Lung (tissue), 12 donors: ENCODE results near the gene PAPPA2. TPM values are rescaled to one million over a fixed set of nuclear protein-coding genes. Genes with fewer than 3 reads are reported as not detected.

Experiments
- ATAC-seq: fragments of 200-7000 bp; cut with Tn5 transposase; one replicate; pipeline ENCODE4 v1.9.1; 2020; ENCODE audit warnings: moderate number of reproducible peaks; ENCODE audit not compliant: insufficient read depth, low FRiP score
- DNase-seq, 3 donors: peaks; one replicate each; pipeline ENCODE4 v3.0.0-alpha.2; 2013 to 2017
- H3K27ac ChIP-seq, 2 donors: one replicate each; pipeline ENCODE4 v1.5.1; 2013; ENCODE audit warnings: mild to moderate bottlenecking in 2 of 2, moderate library complexity in 2 of 2, control low read depth in 1 of 2, inconsistent platforms in 1 of 2, low read depth in 1 of 2, low read length in 1 of 2
- H3K27me3 ChIP-seq, 3 donors: one replicate each; pipeline ENCODE4 v1.5.1; 2013; ENCODE audit warnings: low read length in 2 of 3; ENCODE audit not compliant: control insufficient read depth in 3 of 3, insufficient read depth in 3 of 3
- H3K36me3 ChIP-seq, 4 donors: one replicate each; pipeline ENCODE4 v1.5.1; 2013; ENCODE audit warnings: low read length in 4 of 4, mild to moderate bottlenecking in 1 of 4, moderate library complexity in 1 of 4; ENCODE audit not compliant: control insufficient read depth in 4 of 4, insufficient read depth in 4 of 4
- H3K4me1 ChIP-seq, 5 donors: one replicate each; pipeline ENCODE4 v1.5.1; 2013; ENCODE audit warnings: low read length in 5 of 5, mild to moderate bottlenecking in 2 of 5, moderate library complexity in 1 of 5; ENCODE audit not compliant: control insufficient read depth in 5 of 5, insufficient read depth in 5 of 5
- H3K4me3 ChIP-seq: one replicate; pipeline ENCODE4 v1.5.1; 2013; ENCODE audit warnings: mild to moderate bottlenecking, control low read depth, moderate library complexity
- H3K9ac ChIP-seq, 2 donors: one replicate each; pipeline ENCODE4 v1.5.1; 2013; ENCODE audit warnings: low read length in 2 of 2, control low read depth in 1 of 2; ENCODE audit not compliant: insufficient read depth in 1 of 2
- H3K9me3 ChIP-seq, 4 donors: one replicate each; pipeline ENCODE4 v1.5.1; 2013; ENCODE audit warnings: low read length in 3 of 4, mild to moderate bottlenecking in 1 of 4, moderate library complexity in 1 of 4; ENCODE audit not compliant: control insufficient read depth in 4 of 4, insufficient read depth in 3 of 4
- CTCF ChIP-seq: IDR thresholded peaks from 2 replicates; pipeline ENCODE4 v1.5.1; 2012; ENCODE audit warnings: mild to moderate bottlenecking; ENCODE audit errors: control extremely low read depth, extremely low read depth
- WGBS, 2 donors: extraction: QIAGEN DNeasy Blood & Tissue Kit; methylation state at CpG; one replicate each; pipeline ENCODE4 v1.1.7; 2013; 5-methylcytosine and 5-hydroxymethylcytosine counted together
- polyA plus RNA-seq, 2 donors: library from polyadenylated mRNA; stranded (reverse); fragments of 200-250 nt; gene quantifications; one replicate each; pipeline ENCODE4 v1.2.1, GENCODE V29; 2013
- total RNA-seq, 2 donors: library from RNA; depleted of rRNA in 1 of 2; stranded (reverse); fragments of >200 nt in 1 of 2; gene quantifications; one replicate each; pipeline ENCODE4 v1.2.1, GENCODE V29; 2014 to 2021
- donor health status: control.
- donor health status: control.
- donor health status: Bipolar disorder and iron deficiency.
- donor health status: healthy.
- donor health status: DM: yes; HTN: yes; CAD: no.

PAPPA2 gene
- total and polyA plus RNA-seq, 4 donors = 0.02 to 0.55 (median 0.32) TPM

- Histone ChIP-seq H3K4me1 (no peaks in the 10 kb centered on the region), H3K9me3 (no peaks in the 10 kb centered on the region), H3K27ac (no peak overlapping the region), H3K4me3 (no peak overlapping the region), H3K9ac (no peak overlapping the region), H3K36me3 (no peaks in the 10 kb centered on the region), H3K27me3 (no peaks in the 10 kb centered on the region)
- DNase-seq (no peak), ATAC-seq (no peak)
- TF ChIP-seq CTCF = no peak
Observed at GRCh38 chr1:176617881-176618280, 154.9 kb downstream of the PAPPA2 start.

DNA sequence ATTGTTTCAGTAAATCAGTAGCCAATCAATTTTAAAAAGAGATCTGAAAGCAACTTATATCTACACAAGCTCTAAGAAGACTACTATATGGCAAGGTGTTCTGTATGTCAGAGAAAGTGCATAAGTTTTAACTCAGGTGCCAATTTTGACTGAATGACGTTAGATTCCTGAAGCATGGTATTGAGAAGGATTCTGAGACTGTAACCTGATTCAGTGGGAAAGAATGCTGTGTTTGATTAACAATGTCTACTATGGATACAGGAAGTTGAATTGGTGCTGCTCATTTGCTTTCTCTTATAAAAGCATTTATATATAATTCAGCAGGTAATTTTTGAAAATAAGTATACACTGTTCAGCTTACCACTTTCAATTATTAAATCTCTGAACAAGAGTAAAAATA is 156.3 kb downstream of the PAPPA2 start:
- H3K4me1 ChIP-seq = no peaks in the 10 kb centered on the region
- no peak for TF ChIP-seq CTCF
- H3K27ac ChIP-seq = no peak overlapping the region
- peaks cover 0 to 3% (median 1%) of the 10 kb centered on the region in 4 donors for H3K9me3 ChIP-seq
- ATAC-seq = no peak
- H3K27me3 ChIP-seq = no peaks in the 10 kb centered on the region
- H3K36me3 ChIP-seq = no peaks in the 10 kb centered on the region
- H3K9ac ChIP-seq = no peak overlapping the region
- no peak for DNase-seq
- 58 to 74% methylated on average over 1 of the region's 1 CpG for WGBS, 2 donors
- H3K4me3 ChIP-seq = no peak overlapping the region

DNA sequence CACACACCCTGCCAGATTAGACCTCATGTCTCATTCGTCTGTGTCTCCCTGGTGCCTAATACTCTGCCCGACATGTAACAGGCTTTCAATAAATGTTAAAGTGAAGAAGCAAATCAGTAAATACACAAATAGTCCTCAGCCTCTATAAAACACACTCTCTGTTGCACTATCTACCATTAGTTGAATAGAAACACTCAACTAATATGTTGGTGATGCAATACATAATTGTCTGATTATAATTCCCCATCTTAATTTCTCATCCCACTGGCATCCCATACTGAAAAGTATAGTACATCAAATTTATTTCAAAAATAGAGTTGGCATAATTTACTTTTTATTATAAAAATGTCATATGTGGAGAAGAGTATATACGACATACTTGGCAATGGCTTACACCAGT is 162.4 kb downstream of the PAPPA2 start:
- H3K4me3 ChIP-seq = no peak overlapping the region
- ATAC-seq (no peak), DNase-seq (no peak)
- H3K9me3 ChIP-seq = peaks cover 0 to 6% (median 3%) of the 10 kb centered on the region in 4 donors
- H3K9ac ChIP-seq = no peak overlapping the region
- H3K27ac ChIP-seq = no peak overlapping the region
- H3K36me3 ChIP-seq = no peaks in the 10 kb centered on the region
- H3K27me3 ChIP-seq = no peaks in the 10 kb centered on the region
- TF ChIP-seq CTCF = no peak
- 84 to 88% methylated on average over 3 of the region's 3 CpGs for WGBS, 2 donors
- no peaks in the 10 kb centered on the region for H3K4me1 ChIP-seq

DNA sequence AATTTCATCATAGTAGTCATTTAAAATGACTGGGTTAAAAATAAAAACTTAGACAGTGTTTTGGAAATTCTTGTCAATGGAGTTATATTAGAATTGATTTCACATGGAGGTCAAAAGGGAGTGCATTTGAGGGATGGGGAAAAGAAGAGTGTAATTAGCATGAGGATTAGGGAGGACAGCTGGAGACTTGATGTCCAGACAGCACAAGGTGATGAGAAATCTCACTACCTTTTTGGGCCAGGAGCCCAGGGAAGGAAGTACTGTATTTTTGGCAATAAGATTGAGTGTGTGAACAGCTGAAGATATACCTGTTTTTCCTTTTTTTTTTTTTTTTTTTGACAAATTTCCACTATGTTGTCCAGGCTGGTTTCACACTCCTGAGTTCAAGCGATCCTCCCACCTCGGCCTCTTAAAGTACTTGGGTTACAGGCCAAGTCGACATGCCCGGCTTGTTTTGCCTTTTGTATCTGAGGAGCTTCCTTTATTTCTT is 163.6 kb downstream of the PAPPA2 start:
- H3K9ac ChIP-seq = no peak overlapping the region
- no peak for TF ChIP-seq CTCF
- no peaks in the 10 kb centered on the region for H3K27me3 ChIP-seq
- WGBS, 2 donors = 86 to 89% methylated on average over 4 of the region's 4 CpGs
- H3K36me3 ChIP-seq = no peaks in the 10 kb centered on the region
- H3K27ac ChIP-seq = no peak overlapping the region
- DNase-seq = no peak
- no peak overlapping the region for H3K4me3 ChIP-seq
- no peak for ATAC-seq
- peaks cover 0 to 6% (median 3%) of the 10 kb centered on the region in 4 donors for H3K9me3 ChIP-seq
- H3K4me1 ChIP-seq = no peaks in the 10 kb centered on the region
